GM18868 (cell line): ENCODE data around the gene UGGT2.
"Not testable (repeated sequence)": the region's sequence is repeated elsewhere in the genome, so short reads cannot be mapped to it uniquely, and the experiment has no call there.

Experiments used
- ATAC-seq: cut with Tn5 transposase; IDR thresholded peaks from one replicate; pipeline ENCODE4 v1.9.1; 2021; ENCODE audit warnings: mild to moderate bottlenecking, moderate library complexity; ENCODE audit not compliant: unreplicated experiment

UGGT2 gene

GRCh38 chr13:96053003-96053703 lies at the start of gene UGGT2:
UGGT2 (minus strand) TSS chr13:96053401; CDS start chr13:96053312, 89 bp downstream.
- ATAC-seq = peak; percentile 95

- no peak for ATAC-seq
Measured at GRCh38 chr13:96100457-96101220, 47.4 kb upstream of the UGGT2 start.

GRCh38 chr13:96093296-96094006 lies 40.2 kb upstream of the UGGT2 start:
- ATAC-seq = no peak

- no peak for ATAC-seq
Measured at GRCh38 chr13:96091164-96092117, 38.2 kb upstream of the UGGT2 start.

GRCh38 chr13:96090240-96091101 lies 37.3 kb upstream of the UGGT2 start:
- ATAC-seq = peak; percentile 54

GRCh38 chr13:96089749-96090239 lies 36.6 kb upstream of the UGGT2 start, which contains the start of gene HS6ST3:
HS6ST3 (plus strand) TSS chr13:96090107.
- ATAC-seq = peak; percentile 47

GRCh38 chr13:96089139-96089538 lies 35.9 kb upstream of the UGGT2 start:
- no peak for ATAC-seq

- ATAC-seq = no peak
Measured at GRCh38 chr13:96086736-96087135, 33.5 kb upstream of the UGGT2 start.

- ATAC-seq = no peak
Measured at GRCh38 chr13:96082640-96083039, 29.4 kb upstream of the UGGT2 start.

DNA sequence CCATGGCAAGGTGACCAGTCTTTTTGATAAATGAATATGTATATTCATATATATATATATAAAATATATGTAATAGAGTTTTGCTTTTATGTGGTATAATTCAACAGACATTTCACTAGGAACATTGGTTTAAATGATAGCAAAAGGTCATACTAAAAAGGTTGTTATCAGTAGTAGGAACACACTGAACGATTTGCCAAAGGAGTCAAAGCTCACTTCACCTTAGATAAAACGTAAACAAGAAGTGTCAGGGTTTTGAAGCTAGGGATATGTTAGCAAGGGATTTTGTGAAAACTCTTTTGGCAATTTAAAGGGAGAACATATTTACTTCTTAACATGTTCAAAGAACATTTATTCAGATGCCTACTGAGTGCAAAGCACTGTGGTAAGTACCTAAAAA lies 28.7 kb upstream of the UGGT2 start:
- ATAC-seq = no peak

GRCh38 chr13:96080676-96081075 lies 27.5 kb upstream of the UGGT2 start:
- no peak for ATAC-seq

GRCh38 chr13:96075953-96076543 lies 22.8 kb upstream of the UGGT2 start:
- peak; percentile 73 for ATAC-seq

GRCh38 chr13:96072392-96072791 lies 19.2 kb upstream of the UGGT2 start:
- ATAC-seq = no peak

- no peak for ATAC-seq
Measured at GRCh38 chr13:96071504-96071903, 18.3 kb upstream of the UGGT2 start.

- ATAC-seq = no peak
Measured at GRCh38 chr13:96068729-96069128, 15.5 kb upstream of the UGGT2 start.

DNA sequence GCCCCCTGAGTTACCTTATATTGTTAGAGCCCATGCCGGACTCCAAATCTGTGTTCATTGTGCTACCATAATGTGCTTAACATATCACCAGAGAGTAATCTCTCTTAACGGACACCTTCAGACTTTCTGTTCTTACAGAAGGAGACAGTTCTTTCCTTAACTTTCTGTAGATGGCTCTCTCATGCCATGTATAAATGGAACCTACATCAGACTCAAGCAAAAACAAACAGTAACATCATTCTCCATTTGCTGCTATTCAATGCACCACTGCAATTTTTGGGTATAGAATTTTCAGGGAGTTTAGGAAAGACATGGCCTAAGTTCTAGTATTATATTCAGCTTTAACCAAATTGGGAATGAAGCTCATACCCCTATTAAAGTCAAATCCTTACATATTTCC lies 12.6 kb upstream of the UGGT2 start:
- no peak for ATAC-seq

DNA sequence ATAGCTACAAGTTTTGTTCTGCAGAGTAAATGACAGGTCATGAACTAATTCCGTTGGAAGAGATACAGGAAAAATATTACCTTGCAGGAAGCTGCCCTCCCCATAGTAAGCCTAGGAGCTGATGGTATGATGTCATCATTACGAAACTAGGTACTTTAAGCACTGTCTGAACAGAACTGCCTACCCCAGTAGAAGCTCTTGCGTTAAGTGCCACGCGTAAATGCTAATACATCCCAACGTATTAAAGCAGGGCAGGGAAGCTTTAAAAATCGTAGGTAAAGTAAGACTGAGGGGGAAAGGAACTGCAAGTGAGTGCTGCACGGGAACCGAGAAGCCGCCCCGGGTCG lies 572 bp downstream of the UGGT2 start:
- ATAC-seq = peak; percentile 54

GRCh38 chr13:96051946-96052345 lies 1.3 kb downstream of the UGGT2 start:
- not testable (repeated sequence) for ATAC-seq

DNA sequence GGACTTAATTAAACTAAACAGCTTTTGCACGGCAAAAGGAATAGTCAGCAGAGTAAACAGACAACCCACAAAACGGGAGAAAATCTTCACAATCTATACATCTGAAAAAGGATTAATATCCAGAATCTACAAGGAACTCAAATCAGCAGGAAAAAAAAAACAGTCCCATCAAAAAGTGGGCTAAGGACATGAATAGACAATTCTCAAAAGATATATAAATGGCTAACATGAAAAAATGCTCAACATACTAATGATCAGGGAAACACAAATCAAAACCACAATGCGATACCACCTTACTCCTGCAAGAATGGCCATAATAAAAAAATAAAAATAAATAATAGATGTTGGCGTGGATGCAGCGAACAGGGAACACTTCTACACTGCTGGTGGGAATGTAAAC lies 1.7 kb downstream of the UGGT2 start:
- not testable (repeated sequence) for ATAC-seq
